H1 (cell line): ENCODE results near the gene LOXHD1. TPM values are rescaled to one million over a fixed set of nuclear protein-coding genes. Genes with fewer than 3 reads are reported as not detected.

ENCODE experiments used
- CTCF ChIA-PET: fragments of 300-600 bp; sonication (Branson Sonifier 250); formaldehyde crosslinking; loops from one replicate; lab custom pipeline; 2021; ENCODE audit not compliant: partially characterized antibody; lab: Charles Lee
- POLR2A ChIA-PET: fragments of 300-600 bp; sonication (Branson Sonifier 250); formaldehyde crosslinking; loops from one replicate; lab custom pipeline; 2021; ENCODE audit warnings: inconsistent platforms; ENCODE audit not compliant: partially characterized antibody; lab: Charles Lee
- DNase-seq, 2 experiments: peaks; one replicate each; pipeline versions ENCODE4 v3.0.0 to v3.0.0-alpha.2; 2010 to 2022; ENCODE audit warnings: low spot score in 2 of 2, low read depth in 1 of 2, mixed read lengths in 1 of 2
- FAIRE-seq: peaks from 2 replicates; lab custom pipeline; 2011; peaks lifted over from hg19 to GRCh38; lab: Jason Lieb, UNC
- H2AFZ ChIP-seq: 2 replicates; pipeline ENCODE4 v1.8.1; 2012; ENCODE audit warnings: low read length, inconsistent platforms
- H2AK5ac ChIP-seq: 2 replicates; pipeline ENCODE4 v1.6.1; 2013; ENCODE audit warnings: low read depth, low read length
- H2BK120ac ChIP-seq: replicated peaks from 2 replicates; pipeline ENCODE3; 2013; ENCODE audit warnings: low read depth, low read length, inconsistent platforms
- H2BK12ac ChIP-seq: 2 replicates; pipeline ENCODE4 v1.6.1; 2013; ENCODE audit warnings: low read depth, low read length
- H2BK15ac ChIP-seq: 2 replicates; pipeline ENCODE4 v1.6.1; 2013; ENCODE audit warnings: low read length
- H2BK20ac ChIP-seq: 2 replicates; pipeline ENCODE4 v1.6.1; 2013; ENCODE audit warnings: low read length
- H2BK5ac ChIP-seq: 2 replicates; pipeline ENCODE4 v1.6.1; 2013; ENCODE audit warnings: low read depth, low read length
- H3K14ac ChIP-seq: 2 replicates; pipeline ENCODE4 v1.6.1; 2013; ENCODE audit warnings: inconsistent platforms; ENCODE audit not compliant: insufficient read length
- H3K18ac ChIP-seq: 2 replicates; pipeline ENCODE4 v1.6.1; 2013; ENCODE audit warnings: low read length; ENCODE audit errors: extremely low read depth
- H3K23ac ChIP-seq: 2 replicates; pipeline ENCODE4 v1.6.1; 2013; ENCODE audit warnings: inconsistent platforms; ENCODE audit not compliant: insufficient read length
- H3K23me2 ChIP-seq: 2 replicates; pipeline ENCODE4 v1.6.1; 2013; ENCODE audit warnings: low read depth, low read length
- H3K27ac ChIP-seq: 2 replicates; pipeline ENCODE4 v1.6.1; 2011; ENCODE audit warnings: low read depth, low read length, inconsistent platforms
- H3K27me3 ChIP-seq, 4 experiments: replicated peaks in 1 of 4; 1 replicate in 1 of 4; 2 replicates in 3 of 4; pipeline versions ENCODE4 v1.6.1 to v1.8.1; 2011 to 2013; ENCODE audit warnings: low read length in 3 of 4, mild to moderate bottlenecking in 3 of 4, inconsistent platforms in 2 of 4, mixed read lengths in 2 of 4, moderate library complexity in 1 of 4; ENCODE audit not compliant: control insufficient read depth in 3 of 4, insufficient read depth in 3 of 4; ENCODE audit errors: extremely low read depth in 1 of 4
- H3K36me3 ChIP-seq, 4 experiments: 2 replicates each; pipeline versions ENCODE4 v1.6.1 to v1.8.1; 2011 to 2013; ENCODE audit warnings: mild to moderate bottlenecking in 4 of 4, low read length in 3 of 4, moderate library complexity in 2 of 4, control low read depth in 1 of 4, inconsistent platforms in 1 of 4; ENCODE audit not compliant: insufficient read depth in 4 of 4, control insufficient read depth in 2 of 4
- H3K4ac ChIP-seq: replicated peaks from 2 replicates; pipeline ENCODE3; 2013; ENCODE audit warnings: low read length, low read depth, mixed read lengths, inconsistent platforms; ENCODE audit not compliant: insufficient read length
- H3K4me1 ChIP-seq, 4 experiments: replicated peaks in 1 of 4; 1 replicate in 1 of 4; 2 replicates in 3 of 4; pipeline versions ENCODE4 v1.6.1 to v1.8.1; 2011 to 2013; ENCODE audit warnings: low read length in 3 of 4, inconsistent platforms in 2 of 4, mixed read lengths in 1 of 4; ENCODE audit not compliant: insufficient read depth in 4 of 4, control insufficient read depth in 3 of 4
- H3K4me2 ChIP-seq, 2 experiments: 2 replicates each; pipeline versions ENCODE4 v1.6.1 to v1.8.1; 2011 to 2013; ENCODE audit warnings: low read depth in 2 of 2, low read length in 2 of 2, control low read depth in 1 of 2, inconsistent platforms in 1 of 2, mild to moderate bottlenecking in 1 of 2; ENCODE audit not compliant: insufficient read depth in 1 of 2
- H3K4me3 ChIP-seq, 4 experiments: fragments of 200-600, 300-600 bp in 1 of 4; sonication (generic), shearing (Covaris generic), sonication (Bioruptor Twin) in 1 of 4; 2 replicates each; pipeline versions ENCODE4 v1.5.1 to v1.8.1; 2011 to 2016; ENCODE audit warnings: low read length in 4 of 4, low read depth in 3 of 4, control low read depth in 2 of 4, inconsistent platforms in 2 of 4, mild to moderate bottlenecking in 2 of 4, mixed read lengths in 1 of 4, moderate library complexity in 1 of 4; ENCODE audit not compliant: insufficient read depth in 2 of 4; ENCODE audit errors: extremely low read depth in 1 of 4
- H3K56ac ChIP-seq: replicated peaks from 2 replicates; pipeline ENCODE3; 2013; ENCODE audit warnings: low read depth, mild to moderate bottlenecking, mixed read lengths, low read length, inconsistent platforms; ENCODE audit not compliant: insufficient read length
- H3K79me1 ChIP-seq: 2 replicates; pipeline ENCODE4 v1.6.1; 2013; ENCODE audit warnings: low read depth, low read length, control low read depth
- H3K79me2 ChIP-seq, 2 experiments: 2 replicates each; pipeline versions ENCODE4 v1.6.1 to v1.8.1; 2012 to 2013; ENCODE audit warnings: low read length in 2 of 2, mild to moderate bottlenecking in 2 of 2, inconsistent platforms in 1 of 2; ENCODE audit not compliant: insufficient read depth in 2 of 2, control insufficient read depth in 1 of 2
- H3K9ac ChIP-seq, 4 experiments: replicated peaks in 1 of 4; 1 replicate in 1 of 4; 2 replicates in 3 of 4; pipeline versions ENCODE4 v1.6.1 to v1.8.1; 2011 to 2013; ENCODE audit warnings: low read depth in 3 of 4, low read length in 3 of 4, control low read depth in 2 of 4, mild to moderate bottlenecking in 2 of 4, moderate library complexity in 2 of 4, inconsistent platforms in 1 of 4; ENCODE audit errors: extremely low read depth in 1 of 4
- H3K9me3 ChIP-seq, 2 experiments: 2 replicates each; pipeline versions ENCODE4 v1.6.1 to v1.8.1; 2012 to 2013; ENCODE audit warnings: mild to moderate bottlenecking in 2 of 2, moderate library complexity in 2 of 2, control low read depth in 1 of 2, inconsistent platforms in 1 of 2, low read depth in 1 of 2, low read length in 1 of 2, mixed read lengths in 1 of 2; ENCODE audit not compliant: insufficient read depth in 2 of 2
- H4K20me1 ChIP-seq, 2 experiments: replicated peaks in 1 of 2; 2 replicates each; pipeline versions ENCODE3 to v1.8.1; 2011 to 2013; ENCODE audit warnings: inconsistent platforms in 2 of 2, low read length in 2 of 2, mild to moderate bottlenecking in 1 of 2; ENCODE audit not compliant: insufficient read depth in 2 of 2, control insufficient read depth in 1 of 2
- H4K5ac ChIP-seq: 2 replicates; pipeline ENCODE4 v1.6.1; 2013; ENCODE audit warnings: low read length, low read depth, mixed read lengths, inconsistent platforms; ENCODE audit not compliant: insufficient read length
- H4K8ac ChIP-seq: 2 replicates; pipeline ENCODE4 v1.8.0; 2013; ENCODE audit warnings: mild to moderate bottlenecking, moderate library complexity, low read length, inconsistent platforms; ENCODE audit not compliant: insufficient read depth; ENCODE audit errors: extremely low read depth
- H4K91ac ChIP-seq: replicated peaks from 2 replicates; pipeline ENCODE3; 2013; ENCODE audit warnings: low read length, mixed read lengths, inconsistent platforms; ENCODE audit not compliant: insufficient read length
- ATF2 ChIP-seq: IDR thresholded peaks from 2 replicates; pipeline ENCODE4 v1.6.1; 2012; ENCODE audit warnings: low read length, inconsistent platforms
- BACH1 ChIP-seq: IDR thresholded peaks from 2 replicates; pipeline ENCODE4 v1.6.1; 2012; ENCODE audit warnings: low read length, improper control_type of control experiment
- BRCA1 ChIP-seq: IDR thresholded peaks from 2 replicates; pipeline ENCODE4 v1.6.1; 2012; ENCODE audit warnings: low read depth, low read length, improper control_type of control experiment
- CBX8 ChIP-seq: fragments of 300-800, 300-1000 bp; sonication (generic); IDR thresholded peaks from 2 replicates; pipeline ENCODE4 v1.7.1; 2016; ENCODE audit warnings: low read depth, low read length, borderline replicate concordance
- CHD2 ChIP-seq: IDR thresholded peaks from 2 replicates; pipeline ENCODE4 v1.6.1; 2012; ENCODE audit warnings: low read length, improper control_type of control experiment
- GTF2F1 ChIP-seq: IDR thresholded peaks from 2 replicates; pipeline ENCODE4 v1.6.1; 2012; ENCODE audit warnings: low read depth, low read length, improper control_type of control experiment, borderline replicate concordance
- JUN ChIP-seq: IDR thresholded peaks from 2 replicates; pipeline ENCODE4 v1.6.1; 2011; ENCODE audit warnings: low read depth, mild to moderate bottlenecking, improper control_type of control experiment, low read length
- RBBP5 ChIP-seq: IDR thresholded peaks from 2 replicates; pipeline ENCODE4 v1.7.1; 2012; ENCODE audit warnings: low read depth, mild to moderate bottlenecking, inconsistent platforms, low read length, moderate library complexity, borderline replicate concordance
- RFX5 ChIP-seq: IDR thresholded peaks from 2 replicates; pipeline ENCODE4 v1.6.1; 2011; ENCODE audit warnings: low read depth, low read length, improper control_type of control experiment, borderline replicate concordance
- SP1 ChIP-seq: IDR thresholded peaks from 2 replicates; pipeline ENCODE4 v1.6.1; 2011; ENCODE audit warnings: low read depth, low read length
- TAF7 ChIP-seq: optimal IDR thresholded peaks from 2 replicates; pipeline ENCODE3; 2011; ENCODE audit warnings: low read depth, mild to moderate bottlenecking, inconsistent platforms, low read length, moderate library complexity, borderline replicate concordance
- TEAD4 ChIP-seq: IDR thresholded peaks from 2 replicates; pipeline ENCODE4 v1.6.1; 2012; ENCODE audit warnings: low read depth, low read length, inconsistent platforms, mixed read lengths
- ZNF274 ChIP-seq: IDR thresholded peaks from 2 replicates; pipeline ENCODE4 v1.7.0; 2012; ENCODE audit warnings: low read length, borderline replicate concordance; ENCODE audit errors: extremely low read depth
- polyA plus RNA-seq, 7 experiments: library from polyadenylated mRNA; depleted of rRNA in 3 of 7; stranded (reverse) in 5 of 7; unstranded in 2 of 7; fragments of >200 nt in 5 of 7; fragments of 200-250 nt in 2 of 7; gene quantifications; 1 replicate in 5 of 7; 2 replicates in 1 of 7; 4 replicates in 1 of 7; pipeline versions ENCODE4 v1.2.1 to v1.2.3, GENCODE V29; 2011 to 2013; ENCODE audit warnings: missing spikeins in 2 of 7, mixed read lengths in 2 of 7
- total RNA-seq: library from RNA; stranded (reverse); fragmentation: NEBNext Ultra II Directional; extraction: Animal tissue kit (Norgen Biotek cat#: 25700); gene quantifications from 2 replicates; pipeline ENCODE4 v1.2.1, GENCODE V29; 2021

LOXHD1 gene
- total and polyA plus RNA-seq, 2 of the 8 experiments (the other 6 are each of a cell fraction or from before 2014, with no cell fraction given), result 0.02 TPM; not detected in 1

GRCh38 chr18:46546111-46546640, 110.8 kb downstream of the LOXHD1 start:
- Histone ChIP-seq H3K14ac (no peak overlapping the region), H4K91ac (no peak overlapping the region), H3K18ac (no peak overlapping the region), H3K23ac (no peak overlapping the region), H2AFZ (no peak overlapping the region), H3K4ac (no peak overlapping the region), H4K5ac (no peak overlapping the region), H3K27ac (no peak overlapping the region), H4K20me1 (peaks cover 0 to 4% of the 10 kb centered on the region in 2 experiments), H3K27me3 (no peaks in the 10 kb centered on the region), H3K4me3 (no peak overlapping the region), H3K9ac (no peak overlapping the region), H3K4me1 (no peaks in the 10 kb centered on the region), H3K36me3 (no peaks in the 10 kb centered on the region), H2BK12ac (no peak overlapping the region), H3K4me2 (no peak overlapping the region), H2BK15ac (no peak overlapping the region), H2BK20ac (no peak overlapping the region), H3K56ac (peak overlapping the region; percentile 73), H3K79me2 (no peaks in the 10 kb centered on the region), H2AK5ac (no peak overlapping the region), H2BK5ac (no peak overlapping the region), H4K8ac (no peak overlapping the region), H2BK120ac (no peak overlapping the region), H3K9me3 (peaks cover 0 to 9% of the 10 kb centered on the region in 2 experiments; a peak in 1 of 4 replicates), H3K23me2 (peaks cover 4% of the 10 kb centered on the region; the same call in 1 of the 2 replicates), H3K79me1 (no peaks in the 10 kb centered on the region)
- POLR2A ChIA-PET, result no interaction called here
- no peak for DNase-seq
- no peak for FAIRE-seq
- CTCF ChIA-PET, result no interaction called here
- TF ChIP-seq ATF2 (no peak), CBX8 (no peak), CHD2 (no peak), BRCA1 (no peak), ZNF274 (no peak), TAF7 (no peak), JUN (no peak), GTF2F1 (no peak), SP1 (peak; percentile 76), TEAD4 (peak; percentile 79), BACH1 (no peak), RFX5 (no peak), RBBP5 (no peak)
